Glomerular visceral epithelial cell (primary cell): ENCODE measurements around the gene GLIS1.

Source experiments
- DNase-seq: peaks from one replicate; pipeline ENCODE4 v3.0.0-alpha.2; 2016; ENCODE audit errors: extremely low spot score

Gene GLIS1

DNA sequence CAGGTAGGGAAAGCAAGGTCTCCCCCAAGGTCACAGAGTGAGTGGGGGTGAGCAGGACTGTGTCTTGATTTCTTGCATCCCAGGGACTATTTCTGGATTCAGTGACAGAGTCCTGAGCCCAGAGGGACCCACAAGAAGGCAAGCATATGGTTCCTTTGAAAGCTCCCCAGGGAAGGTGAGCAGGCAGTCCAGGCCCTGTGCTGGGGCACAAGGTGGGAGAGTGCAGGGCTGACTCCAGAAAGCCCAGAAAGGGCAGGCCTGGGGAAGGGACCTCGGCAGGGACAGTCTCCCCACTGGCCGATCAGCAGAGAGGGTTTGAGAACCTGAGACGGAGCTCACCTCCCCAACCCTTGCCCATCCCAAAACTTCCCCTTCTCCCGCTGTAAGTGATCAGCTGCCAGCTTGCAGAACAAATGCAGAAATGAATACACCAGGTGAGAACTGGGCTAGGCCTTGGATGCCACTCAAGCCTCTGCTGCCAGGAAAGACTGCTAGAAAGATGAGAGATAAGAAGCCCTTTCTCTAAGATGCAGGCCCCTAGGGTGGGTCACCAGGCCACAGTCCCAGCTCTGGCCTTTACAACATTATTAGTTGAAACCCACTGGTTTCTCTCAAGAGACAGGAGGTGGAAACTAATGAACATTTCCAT is 121.0 kb downstream of the GLIS1 start:
- no peak for DNase-seq

- no peak for DNase-seq
Observed at GRCh38 chr1:53617382-53617781, 121.6 kb downstream of the GLIS1 start.

DNA sequence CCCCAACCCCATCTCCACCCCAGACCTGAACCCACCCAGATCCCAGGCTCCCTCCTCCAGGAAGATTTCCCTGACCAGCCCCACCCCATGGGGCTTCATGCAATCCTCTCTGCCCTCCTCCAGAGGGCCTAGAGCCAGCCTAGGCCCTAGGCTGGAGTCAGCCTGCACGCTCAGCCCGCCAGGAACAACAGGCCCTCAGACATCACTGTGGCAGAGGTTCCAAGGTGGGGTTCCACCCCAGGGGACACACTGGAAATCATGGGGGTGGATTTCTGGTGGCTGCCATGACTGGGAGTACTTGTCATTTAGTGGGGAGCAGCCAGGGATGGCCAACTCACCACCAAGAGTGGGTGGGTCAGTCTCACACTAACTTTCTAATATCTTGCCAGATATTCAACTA is 122.0 kb downstream of the GLIS1 start:
- no peak for DNase-seq

DNA sequence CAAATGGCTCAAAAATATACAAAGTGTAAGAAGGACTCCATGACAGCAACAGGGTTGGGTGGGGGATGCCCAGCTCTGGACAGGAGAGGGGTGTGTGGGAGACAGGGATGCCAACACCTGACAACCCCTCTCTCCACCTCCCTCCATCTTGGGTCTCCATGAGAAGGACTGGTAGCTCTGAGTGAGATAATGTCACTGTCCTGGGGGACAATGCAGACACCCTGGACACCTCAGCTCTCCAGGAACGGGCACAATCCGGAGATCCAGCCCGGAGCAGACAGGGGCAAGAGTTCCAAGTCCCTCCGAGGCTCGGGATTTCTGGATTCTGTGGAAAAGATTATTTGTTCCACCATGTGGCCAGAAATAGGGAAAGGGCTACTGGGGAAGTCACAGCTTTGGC is 122.5 kb downstream of the GLIS1 start:
- DNase-seq: no peak

- DNase-seq: no peak
Observed at GRCh38 chr1:53615101-53615500, 123.9 kb downstream of the GLIS1 start.

DNA sequence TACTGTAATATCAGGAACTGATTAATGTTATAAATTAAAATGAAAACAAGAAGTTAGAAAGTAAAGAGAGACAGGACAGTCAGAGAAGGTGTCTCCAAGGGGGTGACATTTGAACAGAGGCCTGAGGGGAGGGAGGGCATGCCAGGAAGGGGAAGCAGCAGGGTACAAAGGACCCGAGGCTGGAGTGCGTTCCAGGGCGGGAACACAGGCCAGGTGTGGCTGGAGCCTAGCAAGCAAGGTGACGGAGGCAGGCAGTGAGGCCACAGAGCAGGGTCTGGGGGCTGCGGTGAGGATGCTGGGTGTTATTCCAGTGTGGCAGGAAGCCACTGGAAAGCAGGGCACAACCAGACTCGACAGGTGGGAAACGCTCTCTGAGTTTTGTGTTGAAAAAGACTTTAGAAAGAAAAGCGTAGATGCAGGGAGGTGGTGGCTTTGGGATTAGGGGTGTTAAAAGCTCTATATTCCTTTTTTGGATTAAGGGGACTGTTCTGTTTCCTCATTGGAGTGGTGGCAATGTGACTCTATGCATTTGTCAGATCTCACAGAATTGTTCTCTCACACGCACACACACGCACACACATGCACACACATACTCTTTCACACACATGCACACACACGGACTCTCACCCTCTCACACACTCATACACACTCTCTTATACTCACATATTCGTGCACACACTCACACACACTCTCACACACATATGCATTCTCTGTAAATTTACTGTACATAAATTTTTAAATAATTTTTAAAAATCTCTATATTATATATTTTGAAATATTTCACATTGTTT is 124.5 kb downstream of the GLIS1 start:
- DNase-seq: no peak

GRCh38 chr1:53608676-53609075 is 130.3 kb downstream of the GLIS1 start:
- no peak for DNase-seq

DNA sequence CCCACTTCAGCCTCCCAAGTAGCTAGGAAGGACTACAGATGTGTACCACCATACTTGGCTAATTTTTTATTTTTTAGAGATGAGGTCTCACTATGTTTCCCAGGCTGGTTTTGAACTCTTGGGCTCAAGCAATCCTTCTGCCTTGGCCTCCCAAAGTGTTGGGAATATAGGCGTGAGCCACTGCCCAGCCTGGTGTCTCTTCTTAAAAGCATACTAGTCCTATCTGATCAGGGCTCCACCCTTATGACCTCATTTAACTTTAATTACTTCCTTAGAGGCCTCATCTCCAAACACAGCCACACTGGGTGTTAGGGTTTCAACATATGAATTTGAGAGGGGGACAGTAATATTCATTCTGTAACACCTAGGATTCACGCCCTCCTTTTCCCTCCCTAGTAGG is 130.9 kb downstream of the GLIS1 start:
- DNase-seq: no peak

GRCh38 chr1:53606651-53607051 is 132.3 kb downstream of the GLIS1 start:
- no peak for DNase-seq

DNA sequence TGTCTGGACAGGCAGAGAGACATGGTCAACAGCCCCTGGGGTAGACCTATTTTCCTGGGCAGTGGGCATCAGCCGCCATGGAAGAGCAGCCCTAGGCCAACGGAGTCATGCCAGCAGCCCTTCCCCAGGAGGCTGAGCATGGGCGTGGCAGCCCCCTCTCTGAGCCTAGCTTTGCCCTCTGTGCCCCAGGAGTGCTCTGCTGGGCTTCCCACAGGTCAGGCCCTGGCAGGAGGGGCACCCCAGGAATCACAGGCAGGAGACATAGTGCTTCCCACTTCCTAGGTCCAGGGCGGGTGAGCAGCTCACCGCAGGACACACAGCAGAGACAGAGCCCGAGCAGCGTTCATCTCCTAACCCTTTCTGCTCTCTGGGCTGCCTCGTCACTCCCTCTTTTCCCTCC is 132.8 kb downstream of the GLIS1 start:
- DNase-seq: no peak

GRCh38 chr1:53605181-53605580 is 133.8 kb downstream of the GLIS1 start:
- no peak for DNase-seq

DNA sequence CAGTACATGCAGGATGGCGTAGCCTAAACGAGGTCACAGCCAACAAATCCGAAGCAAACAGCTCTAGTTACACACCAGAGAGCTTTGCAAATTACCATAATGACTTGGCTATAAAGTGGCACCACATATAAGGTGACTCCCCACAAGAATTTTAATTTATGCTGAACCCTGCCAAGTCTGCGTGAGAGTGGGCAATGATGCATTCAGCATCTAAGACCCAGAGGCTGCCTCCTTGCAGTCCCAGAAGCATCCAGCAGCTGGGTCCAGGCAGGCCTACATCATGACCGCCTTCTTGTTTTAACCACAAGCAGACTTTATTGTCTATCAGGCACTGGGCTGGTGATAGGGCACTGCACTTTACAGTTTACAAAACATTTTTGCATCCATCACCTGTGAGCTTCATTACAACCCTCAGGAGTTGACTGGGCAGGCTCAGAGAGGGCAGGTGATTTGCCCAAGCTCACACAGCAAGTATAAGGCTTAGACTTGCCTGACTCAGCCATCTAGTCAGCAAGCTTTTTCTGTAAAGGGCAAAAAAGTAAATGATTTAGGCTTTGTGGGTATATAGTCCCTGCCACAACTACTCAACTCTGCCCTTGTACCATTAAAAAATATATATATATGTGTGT is 134.6 kb downstream of the GLIS1 start:
- DNase-seq: peak; percentile 33

DNA sequence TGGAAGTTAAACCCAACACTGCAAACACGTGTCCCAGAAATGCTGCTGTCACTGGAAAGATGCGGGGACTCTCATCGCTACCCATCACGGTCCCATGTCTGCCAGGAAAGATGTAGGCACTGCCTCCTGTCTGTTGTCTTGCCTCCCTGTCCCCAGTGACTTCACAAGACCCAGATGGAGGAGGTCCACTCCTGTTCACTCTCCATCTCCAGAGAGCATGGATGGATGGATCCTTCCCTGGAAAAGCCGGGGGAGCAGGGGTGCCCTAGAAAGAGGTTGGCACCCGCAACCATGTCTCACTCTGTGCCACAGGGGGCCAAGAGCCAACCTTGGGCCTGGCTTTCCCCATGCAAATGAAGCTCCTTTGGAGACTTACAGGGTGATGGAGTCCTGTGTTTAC is 135.5 kb downstream of the GLIS1 start:
- no peak for DNase-seq

DNA sequence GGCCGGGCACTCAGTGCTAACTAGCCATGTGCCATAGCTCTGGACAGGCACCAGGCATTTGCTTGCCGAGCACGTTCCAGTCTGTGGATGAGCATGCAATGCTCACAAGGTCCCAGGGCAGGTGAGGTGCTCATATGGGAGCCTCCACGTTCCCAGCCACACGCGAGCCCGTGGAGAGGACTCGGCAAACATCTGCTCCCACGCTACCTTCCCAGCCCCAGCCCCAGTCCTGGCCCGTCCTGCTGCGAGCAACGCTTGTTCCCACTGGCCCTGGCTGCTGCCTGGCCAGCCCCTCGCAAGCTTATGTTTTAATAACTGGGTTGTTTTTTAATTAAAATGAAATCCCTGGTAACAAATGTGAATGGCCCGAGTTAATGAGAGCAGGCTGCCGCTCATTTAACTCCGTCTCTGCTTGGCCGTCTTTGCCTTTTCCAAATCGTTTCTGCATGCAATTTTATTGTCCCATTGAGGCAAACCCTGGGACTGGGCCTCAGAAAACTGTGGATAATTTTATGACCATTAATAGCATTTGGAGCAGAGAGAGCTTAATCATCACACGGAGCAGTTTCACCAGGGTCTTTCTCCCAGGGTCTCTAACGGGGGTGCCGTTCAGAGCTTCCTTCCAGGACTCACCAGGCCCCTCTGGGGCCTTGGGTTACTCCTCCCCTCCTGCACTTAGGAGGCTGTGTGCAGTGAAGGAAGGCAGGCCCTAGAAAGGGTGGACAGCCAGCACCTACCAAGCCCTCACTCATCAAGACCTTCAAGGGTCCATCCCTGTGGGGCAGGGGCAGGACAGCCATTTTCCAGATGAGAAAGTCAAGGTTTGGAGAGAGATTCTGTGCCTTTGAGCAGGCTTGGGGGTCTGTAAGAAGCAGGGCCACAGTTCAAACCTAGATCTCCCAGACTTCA is 136.8 kb downstream of the GLIS1 start:
- DNase-seq: no peak

- no peak for DNase-seq
Observed at GRCh38 chr1:53601031-53601745, 137.8 kb downstream of the GLIS1 start.

DNA sequence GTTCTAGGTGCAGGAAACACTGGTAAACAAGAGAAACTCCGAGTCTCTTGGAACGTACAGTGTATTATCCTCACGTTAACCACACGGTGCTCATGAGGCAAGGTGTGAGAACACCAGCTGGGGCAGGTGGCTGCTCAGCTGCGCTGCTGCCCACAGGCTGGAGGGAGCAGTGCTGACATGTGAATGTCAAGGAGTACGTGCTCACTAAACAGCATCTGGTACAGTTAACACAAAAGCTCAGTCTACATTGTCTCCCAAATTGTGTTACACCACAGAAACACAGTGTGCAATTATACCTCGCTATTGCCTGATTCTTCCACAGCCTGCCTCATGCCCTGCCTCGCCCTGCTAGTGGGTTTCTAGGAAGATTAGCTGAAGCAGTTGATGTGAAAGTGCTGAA is 138.4 kb downstream of the GLIS1 start:
- no peak for DNase-seq

DNA sequence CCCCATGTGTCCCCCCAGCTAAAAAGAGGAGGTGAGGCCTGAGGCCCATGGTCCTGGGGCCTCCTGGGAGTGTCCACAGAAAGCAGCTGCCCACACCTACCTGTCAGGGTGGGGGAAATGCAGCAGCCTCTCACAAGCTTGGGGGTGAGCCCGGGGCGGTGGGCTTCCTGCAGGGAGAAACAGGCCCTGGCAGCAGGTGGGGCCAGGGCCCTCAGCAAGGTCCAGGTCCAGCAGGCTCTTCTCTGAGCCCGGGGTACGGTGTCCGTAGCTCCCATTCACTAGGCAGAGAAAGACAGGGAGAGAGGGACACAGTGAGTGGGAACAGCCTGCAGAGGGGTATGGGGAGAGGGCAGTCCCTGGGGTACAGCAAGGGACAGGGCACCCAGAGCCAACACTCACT is 139.0 kb downstream of the GLIS1 start:
- DNase-seq: no peak

DNA sequence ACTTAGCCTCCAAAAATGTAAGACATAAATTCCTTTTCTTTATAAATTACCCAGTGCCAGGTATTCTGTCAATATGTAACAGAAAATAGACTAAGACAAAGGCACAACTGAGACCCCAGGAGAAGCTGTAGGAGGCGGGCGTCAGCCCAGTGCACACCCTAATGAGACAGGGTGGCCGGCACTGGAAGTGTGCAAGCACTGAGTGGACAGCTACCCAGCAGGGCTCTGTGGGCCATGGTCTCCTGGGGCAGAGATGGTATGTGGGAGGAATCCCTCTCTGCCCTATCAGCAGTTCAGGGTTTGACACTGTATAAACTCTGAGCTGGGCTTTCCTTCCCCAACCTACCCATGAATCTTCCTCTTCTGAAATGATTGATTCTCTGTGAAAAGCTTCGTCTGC is 139.5 kb downstream of the GLIS1 start:
- no peak for DNase-seq

GRCh38 chr1:53598966-53599365 is 140.0 kb downstream of the GLIS1 start:
- no peak for DNase-seq

DNA sequence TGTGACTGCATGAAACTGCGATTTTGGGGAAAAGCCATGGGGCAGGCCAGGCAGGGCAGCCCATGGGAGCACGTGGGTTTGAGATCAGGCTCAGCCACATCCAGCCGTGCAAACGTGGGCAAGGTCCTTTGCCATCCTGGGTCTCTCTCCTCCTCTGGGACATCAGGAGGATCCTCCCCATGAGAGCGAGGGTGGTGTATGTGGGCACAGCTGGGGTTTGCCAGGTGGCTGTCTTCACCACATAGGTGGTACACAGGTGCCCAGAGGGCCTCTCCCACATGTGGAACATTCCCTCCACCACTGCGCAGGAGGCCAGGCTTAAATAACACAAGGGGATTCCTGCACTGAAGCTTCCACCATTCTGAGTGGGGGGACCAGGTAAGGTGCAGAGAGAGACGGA is 143.1 kb downstream of the GLIS1 start:
- no peak for DNase-seq

GRCh38 chr1:53594391-53595180 is 144.4 kb downstream of the GLIS1 start:
- no peak for DNase-seq
